HuH-7.5 (cell line): ENCODE data around the gene DLGAP4.
A peak's percentile ranks its signal among the peaks of the same experiment; 100 is the strongest.

ENCODE experiments used
- DNase-seq: peaks from one replicate; pipeline ENCODE4 v3.0.0; 2011; ENCODE audit warnings: low spot score

DLGAP4 gene

GRCh38 chr20:36333841-36334240 lies 27.7 kb downstream of the DLGAP4 start:
- DNase-seq, result no peak

GRCh38 chr20:36334281-36335205 lies 28.4 kb downstream of the DLGAP4 start:
- DNase-seq, result no peak

- no peak for DNase-seq
Measured at GRCh38 chr20:36335206-36335870, 29.2 kb downstream of the DLGAP4 start.

GRCh38 chr20:36336204-36336603 lies 30.1 kb downstream of the DLGAP4 start:
- no peak for DNase-seq

- DNase-seq, result no peak
Measured at GRCh38 chr20:36336954-36337704, 31.0 kb downstream of the DLGAP4 start.

GRCh38 chr20:36337886-36338285 lies 31.7 kb downstream of the DLGAP4 start:
- DNase-seq, result no peak

- no peak for DNase-seq
Measured at GRCh38 chr20:36339646-36340592, 33.8 kb downstream of the DLGAP4 start.

GRCh38 chr20:36340593-36340990 lies 34.5 kb downstream of the DLGAP4 start:
- no peak for DNase-seq

- DNase-seq, result no peak
Measured at GRCh38 chr20:36341331-36342020, 35.3 kb downstream of the DLGAP4 start.

GRCh38 chr20:36342331-36343120 lies 36.4 kb downstream of the DLGAP4 start:
- no peak for DNase-seq

GRCh38 chr20:36343641-36344040 lies 37.5 kb downstream of the DLGAP4 start:
- no peak for DNase-seq

GRCh38 chr20:36344517-36345132 lies 38.5 kb downstream of the DLGAP4 start:
- DNase-seq, result peak; percentile 78

- no peak for DNase-seq
Measured at GRCh38 chr20:36346256-36346655, 40.1 kb downstream of the DLGAP4 start.

GRCh38 chr20:36349384-36350170 lies 43.4 kb downstream of the DLGAP4 start:
- DNase-seq, result no peak

- no peak for DNase-seq
Measured at GRCh38 chr20:36350439-36350838, 44.3 kb downstream of the DLGAP4 start.

GRCh38 chr20:36351937-36352336 lies 45.8 kb downstream of the DLGAP4 start:
- DNase-seq, result no peak

- no peak for DNase-seq
Measured at GRCh38 chr20:36352843-36353553, 46.9 kb downstream of the DLGAP4 start.

GRCh38 chr20:36353740-36354139 lies 47.6 kb downstream of the DLGAP4 start:
- no peak for DNase-seq
